IMR-90 (cell line): Measurements from ENCODE around the gene DYSF. TPM values are rescaled to one million over a fixed set of nuclear protein-coding genes. Genes with fewer than 3 reads are reported as not detected.

Experiments used
- ATAC-seq: fragments of 200-7000 bp; cut with Tn5 transposase; 2 replicates; pipeline ENCODE4 v1.9.1; 2020; ENCODE audit warnings: low read depth, mild to moderate bottlenecking, moderate library complexity
- BruUV-seq: library from RNA; stranded (reverse); fragments of 400-500 nt; replicated peaks from 2 replicates; lab custom pipeline; 2021; lab: Mats Ljungman, UMichigan
- CTCF ChIA-PET: fragments of 300-600 bp; formaldehyde crosslinking; extraction: SDS; loops from one replicate; lab custom pipeline; 2021; ENCODE audit warnings: antibody characterized with exemption; lab: Yijun Ruan, JAX
- POLR2A ChIA-PET: fragments of 300-600 bp; sonication (Branson Sonifier 250); formaldehyde crosslinking; loops from one replicate; lab custom pipeline; 2022; ENCODE audit warnings: antibody characterized with exemption; ENCODE audit not compliant: unreplicated experiment; lab: Charles Lee
- DNase-seq: peaks from one replicate; pipeline ENCODE4 v3.0.0; 2013
- H2AFZ ChIP-seq: replicated peaks from 2 replicates; pipeline ENCODE3; 2013; ENCODE audit warnings: low read length, mild to moderate bottlenecking; ENCODE audit not compliant: poor library complexity
- H2AK5ac ChIP-seq: 2 replicates; pipeline ENCODE4 v1.6.1; 2013; ENCODE audit warnings: low read depth, low read length, inconsistent platforms
- H2AK9ac ChIP-seq: replicated peaks from 2 replicates; pipeline ENCODE3; 2013; ENCODE audit warnings: mild to moderate bottlenecking, low read depth, low read length, moderate library complexity; ENCODE audit not compliant: poor library complexity
- H2BK120ac ChIP-seq: 2 replicates; pipeline ENCODE4 v1.6.1; 2013; ENCODE audit warnings: low read depth, low read length, inconsistent platforms
- H2BK15ac ChIP-seq: 3 replicates; pipeline ENCODE4 v1.6.1; 2013; ENCODE audit warnings: low read depth, low read length, inconsistent platforms
- H2BK20ac ChIP-seq: 2 replicates; pipeline ENCODE4 v1.6.1; 2013; ENCODE audit warnings: low read depth, mild to moderate bottlenecking, inconsistent platforms, low read length, moderate library complexity
- H2BK5ac ChIP-seq: 2 replicates; pipeline ENCODE4 v1.6.1; 2013; ENCODE audit warnings: mild to moderate bottlenecking, low read depth, low read length, inconsistent platforms; ENCODE audit not compliant: poor library complexity, severe bottlenecking
- H3K14ac ChIP-seq: replicated peaks from 2 replicates; pipeline ENCODE4 v1.6.1; 2013; ENCODE audit warnings: low read depth, low read length, inconsistent platforms
- H3K18ac ChIP-seq: 2 replicates; pipeline ENCODE4 v1.6.1; 2013; ENCODE audit warnings: low read depth, low read length, control low read depth
- H3K23ac ChIP-seq: 2 replicates; pipeline ENCODE4 v1.6.1; 2013; ENCODE audit warnings: low read depth, low read length, inconsistent platforms
- H3K27ac ChIP-seq: 2 replicates; pipeline ENCODE4 v1.5.1; 2013; ENCODE audit warnings: mild to moderate bottlenecking, control low read depth, low read length; ENCODE audit not compliant: insufficient read depth
- H3K27me3 ChIP-seq: 2 replicates; pipeline ENCODE4 v1.6.1; 2013; ENCODE audit warnings: low read length; ENCODE audit not compliant: control insufficient read depth, insufficient read depth
- H3K36me3 ChIP-seq: 2 replicates; pipeline ENCODE4 v1.6.1; 2013; ENCODE audit warnings: low read length, mixed read lengths; ENCODE audit not compliant: control insufficient read depth, insufficient read depth
- H3K4ac ChIP-seq: 2 replicates; pipeline ENCODE4 v1.6.1; 2013; ENCODE audit warnings: low read depth, low read length, inconsistent platforms
- H3K4me1 ChIP-seq: 2 replicates; pipeline ENCODE4 v1.6.1; 2013; ENCODE audit warnings: low read length, mixed read lengths; ENCODE audit not compliant: control insufficient read depth, insufficient read depth
- H3K4me2 ChIP-seq: 2 replicates; pipeline ENCODE4 v1.6.1; 2013; ENCODE audit warnings: low read depth, mild to moderate bottlenecking, control low read depth, low read length, moderate library complexity
- H3K4me3 ChIP-seq: 2 replicates; pipeline ENCODE4 v1.5.1; 2013; ENCODE audit warnings: low read depth, mild to moderate bottlenecking, control low read depth, low read length, moderate library complexity; ENCODE audit not compliant: insufficient read depth
- H3K56ac ChIP-seq: 2 replicates; pipeline ENCODE4 v1.6.1; 2013; ENCODE audit warnings: low read length, inconsistent platforms; ENCODE audit not compliant: insufficient read depth; ENCODE audit errors: extremely low read depth
- H3K79me1 ChIP-seq, 2 experiments: 2 replicates each; pipeline ENCODE4 v1.6.1; 2013; ENCODE audit warnings: low read length in 2 of 2, inconsistent platforms in 1 of 2, low read depth in 1 of 2
- H3K9ac ChIP-seq: 2 replicates; pipeline ENCODE4 v1.6.1; 2013; ENCODE audit warnings: low read depth, low read length, control low read depth
- H3K9me1 ChIP-seq: 2 replicates; pipeline ENCODE4 v1.6.1; 2013; ENCODE audit warnings: low read length, inconsistent platforms; ENCODE audit not compliant: insufficient read depth
- H3K9me3 ChIP-seq: 2 replicates; pipeline ENCODE4 v1.6.1; 2013; ENCODE audit warnings: low read length; ENCODE audit not compliant: control insufficient read depth, insufficient read depth
- H4K20me1 ChIP-seq: 2 replicates; pipeline ENCODE4 v1.6.1; 2013; ENCODE audit warnings: low read length, inconsistent platforms; ENCODE audit not compliant: insufficient read depth
- H4K5ac ChIP-seq: 2 replicates; pipeline ENCODE4 v1.6.1; 2013; ENCODE audit warnings: mild to moderate bottlenecking, low read depth, low read length, control low read depth
- H4K8ac ChIP-seq, 2 experiments: 2 replicates each; pipeline ENCODE4 v1.6.1; 2013; ENCODE audit warnings: low read depth in 2 of 2, low read length in 2 of 2, control low read depth in 1 of 2, inconsistent platforms in 1 of 2
- H4K91ac ChIP-seq: 2 replicates; pipeline ENCODE4 v1.6.1; 2013; ENCODE audit warnings: low read depth, low read length, inconsistent platforms; ENCODE audit not compliant: insufficient read depth
- BHLHE40 ChIP-seq: fragments of 150-350 bp; IDR thresholded peaks from 2 replicates; pipeline ENCODE4 v1.6.1; 2016; ENCODE audit warnings: mild to moderate bottlenecking, low read depth, low read length
- CEBPB ChIP-seq: IDR thresholded peaks from 2 replicates; pipeline ENCODE4 v1.6.1; 2012; ENCODE audit warnings: low read depth, low read length, improper control_type of control experiment
- CHD1 ChIP-seq: IDR thresholded peaks from 2 replicates; pipeline ENCODE4 v1.6.1; 2012; ENCODE audit warnings: low read depth, low read length, improper control_type of control experiment
- FOS ChIP-seq: fragments of 150-350 bp; IDR thresholded peaks from 2 replicates; pipeline ENCODE4 v1.6.1; 2016; ENCODE audit warnings: low read depth, low read length
- MAFK ChIP-seq: IDR thresholded peaks from 2 replicates; pipeline ENCODE4 v1.6.1; 2012; ENCODE audit warnings: low read depth, low read length, improper control_type of control experiment
- MAZ ChIP-seq: IDR thresholded peaks from 2 replicates; pipeline ENCODE4 v1.6.1; 2012; ENCODE audit warnings: low read depth, mild to moderate bottlenecking, low read length, improper control_type of control experiment, moderate library complexity, borderline replicate concordance
- MXI1 ChIP-seq: IDR thresholded peaks from 2 replicates; pipeline ENCODE4 v1.6.1; 2012; ENCODE audit warnings: low read depth, mild to moderate bottlenecking, low read length, moderate library complexity, borderline replicate concordance
- POLR2A ChIP-seq: IDR thresholded peaks from 2 replicates; pipeline ENCODE4 v1.6.1; 2012; ENCODE audit warnings: mild to moderate bottlenecking, low read depth, low read length
- RAD21 ChIP-seq: IDR thresholded peaks from 2 replicates; pipeline ENCODE4 v1.6.1; 2012; ENCODE audit warnings: low read length, improper control_type of control experiment
- RCOR1 ChIP-seq: IDR thresholded peaks from 2 replicates; pipeline ENCODE4 v1.6.1; 2012; ENCODE audit warnings: mild to moderate bottlenecking, low read length, improper control_type of control experiment; ENCODE audit not compliant: insufficient replicate concordance
- RFX5 ChIP-seq: IDR thresholded peaks from 2 replicates; pipeline ENCODE4 v1.8.0; 2012; ENCODE audit warnings: low read depth, mild to moderate bottlenecking, low read length, moderate library complexity
- SMC3 ChIP-seq: fragments of 150-350 bp; IDR thresholded peaks from 2 replicates; pipeline ENCODE4 v1.6.1; 2016; ENCODE audit warnings: low read depth, mild to moderate bottlenecking, antibody characterized with exemption, low read length, moderate library complexity
- WGBS, 2 experiments: methylation state at CpG; one replicate each; pipeline versions ENCODE4 v1.1.5 to v1.1.7; 2013; ENCODE audit warnings: missing lambda C conversion rate in 2 of 2; ENCODE audit not compliant: insufficient read length in 1 of 2; ENCODE audit errors: extremely low coverage in 2 of 2; 5-methylcytosine and 5-hydroxymethylcytosine counted together
- dilution Hi-C: fragments of 300-500 bp; cut with HindIII; formaldehyde crosslinking; loops from one replicate; pipeline ENCODE4 v1.14.3; 2018; ENCODE audit warnings: low sequenced_read_pairs; ENCODE audit not compliant: unreplicated experiment
- in situ Hi-C: fragments of 300-500 bp; cut with MboI; formaldehyde crosslinking; loops from 3 replicates; pipeline ENCODE4 v1.14.3; 2019; ENCODE audit warnings: low sequenced_read_pairs, inconsistent platforms, mixed read lengths
- intact Hi-C: fragments of 100-400 bp; cut with micrococcal nuclease; formaldehyde crosslinking; loops from 2 replicates; pipeline ENCODE4 v1.10.0; 2022
- polyA plus RNA-seq, 3 experiments: library from polyadenylated mRNA; depleted of rRNA; stranded (reverse); fragments of >200 nt; gene quantifications; 2 replicates each; pipeline ENCODE4 v1.2.3, GENCODE V29; 2012; ENCODE audit warnings: low replicate concordance in 1 of 3
- total RNA-seq: library from RNA; depleted of rRNA; stranded (reverse); fragments of >200 nt; gene quantifications from 2 replicates; pipeline ENCODE4 v1.2.3, GENCODE V29; 2012
- TF ChIP-seq, protein P1 (sequence below): fragments of 150-350 bp; IDR thresholded peaks from 2 replicates; pipeline ENCODE4 v1.6.1; 2016; ENCODE audit warnings: low read depth, mild to moderate bottlenecking, low read length, moderate library complexity, borderline replicate concordance
- TF ChIP-seq, protein P2 (sequence below): fragments of 150-350 bp; IDR thresholded peaks from 2 replicates; pipeline ENCODE4 v1.6.1; 2017; ENCODE audit warnings: mild to moderate bottlenecking, antibody characterized with exemption, low read length, low read depth
- TF ChIP-seq, protein P3 (sequence below): conservative IDR thresholded peaks from 2 replicates; pipeline ENCODE4 v1.5.1; 2012; ENCODE audit warnings: mild to moderate bottlenecking, low read depth, low read length, improper control_type of control experiment

The DYSF gene
- total and polyA plus RNA-seq, 2 of the 4 experiments (the other 2 are of a cell fraction), result 0.09 to 0.18 TPM

DNA sequence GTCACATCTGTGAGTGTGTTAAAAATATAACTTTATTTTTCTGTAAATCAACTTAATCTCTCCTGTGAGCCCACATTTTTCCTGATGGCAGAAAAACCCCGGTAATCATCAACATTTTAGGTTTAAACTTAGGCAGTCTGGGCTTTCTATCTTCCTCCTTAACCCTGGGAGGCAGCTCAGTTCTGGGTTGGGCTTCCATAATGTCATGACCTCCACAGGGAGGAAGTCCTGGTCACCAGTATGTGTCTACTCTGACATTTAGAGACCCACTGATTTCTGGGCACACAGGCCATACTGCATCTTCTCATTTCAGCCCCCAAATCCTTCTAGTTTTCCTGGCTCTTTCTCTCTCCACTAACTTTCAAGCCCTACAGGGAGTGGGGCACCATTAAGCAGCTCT is 181.2 kb downstream of the DYSF start:
- WGBS, 2 experiments, result 40% methylated on average over 1 of the region's 1 CpG; no CpG with 5 or more reads in 1 of the 2 experiments
- Histone ChIP-seq H3K36me3 (no peaks in the 10 kb centered on the region), H3K9me1 (no peaks in the 10 kb centered on the region), H2BK120ac (no peak overlapping the region), H4K91ac (no peak overlapping the region), H3K4me3 (no peak overlapping the region), H2BK5ac (no peak overlapping the region), H4K20me1 (no peaks in the 10 kb centered on the region), H2BK15ac (no peak overlapping the region), H3K4ac (no peak overlapping the region), H3K27me3 (peaks cover 25% of the 10 kb centered on the region), H3K4me1 (no peaks in the 10 kb centered on the region), H3K9me3 (no peaks in the 10 kb centered on the region), H2AK9ac (no peak overlapping the region), H4K5ac (no peak overlapping the region), H3K79me1 (no peaks in the 10 kb centered on the region), H3K56ac (no peak overlapping the region), H3K18ac (no peak overlapping the region), H3K4me2 (no peak overlapping the region), H4K8ac (no peak overlapping the region), H3K27ac (no peak overlapping the region), H2BK20ac (no peak overlapping the region), H3K14ac (no peak overlapping the region), H3K9ac (no peak overlapping the region), H3K23ac (no peak overlapping the region), H2AFZ (no peak overlapping the region), H2AK5ac (no peak overlapping the region)
- BruUV-seq, result no TSS peak
- in situ Hi-C loops, result no loop called here
- DNase-seq (no peak), ATAC-seq (no peak)
- TF ChIP-seq CHD1, result no peak
- TF ChIP-seq, protein P1, sequence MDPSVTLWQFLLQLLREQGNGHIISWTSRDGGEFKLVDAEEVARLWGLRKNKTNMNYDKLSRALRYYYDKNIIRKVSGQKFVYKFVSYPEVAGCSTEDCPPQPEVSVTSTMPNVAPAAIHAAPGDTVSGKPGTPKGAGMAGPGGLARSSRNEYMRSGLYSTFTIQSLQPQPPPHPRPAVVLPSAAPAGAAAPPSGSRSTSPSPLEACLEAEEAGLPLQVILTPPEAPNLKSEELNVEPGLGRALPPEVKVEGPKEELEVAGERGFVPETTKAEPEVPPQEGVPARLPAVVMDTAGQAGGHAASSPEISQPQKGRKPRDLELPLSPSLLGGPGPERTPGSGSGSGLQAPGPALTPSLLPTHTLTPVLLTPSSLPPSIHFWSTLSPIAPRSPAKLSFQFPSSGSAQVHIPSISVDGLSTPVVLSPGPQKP, result no peak
- TF ChIP-seq CEBPB, result no peak
- no peak for TF ChIP-seq RCOR1
- TF ChIP-seq, protein P2, sequence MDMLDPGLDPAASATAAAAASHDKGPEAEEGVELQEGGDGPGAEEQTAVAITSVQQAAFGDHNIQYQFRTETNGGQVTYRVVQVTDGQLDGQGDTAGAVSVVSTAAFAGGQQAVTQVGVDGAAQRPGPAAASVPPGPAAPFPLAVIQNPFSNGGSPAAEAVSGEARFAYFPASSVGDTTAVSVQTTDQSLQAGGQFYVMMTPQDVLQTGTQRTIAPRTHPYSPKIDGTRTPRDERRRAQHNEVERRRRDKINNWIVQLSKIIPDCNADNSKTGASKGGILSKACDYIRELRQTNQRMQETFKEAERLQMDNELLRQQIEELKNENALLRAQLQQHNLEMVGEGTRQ, result no peak
- no peak for TF ChIP-seq MAZ
- TF ChIP-seq MXI1, result no peak
- no peak for TF ChIP-seq RAD21
- no peak for TF ChIP-seq FOS
- no peak for TF ChIP-seq POLR2A
- no peak for TF ChIP-seq RFX5
- no peak for TF ChIP-seq BHLHE40
- TF ChIP-seq SMC3, result no peak
- TF ChIP-seq, protein P3, sequence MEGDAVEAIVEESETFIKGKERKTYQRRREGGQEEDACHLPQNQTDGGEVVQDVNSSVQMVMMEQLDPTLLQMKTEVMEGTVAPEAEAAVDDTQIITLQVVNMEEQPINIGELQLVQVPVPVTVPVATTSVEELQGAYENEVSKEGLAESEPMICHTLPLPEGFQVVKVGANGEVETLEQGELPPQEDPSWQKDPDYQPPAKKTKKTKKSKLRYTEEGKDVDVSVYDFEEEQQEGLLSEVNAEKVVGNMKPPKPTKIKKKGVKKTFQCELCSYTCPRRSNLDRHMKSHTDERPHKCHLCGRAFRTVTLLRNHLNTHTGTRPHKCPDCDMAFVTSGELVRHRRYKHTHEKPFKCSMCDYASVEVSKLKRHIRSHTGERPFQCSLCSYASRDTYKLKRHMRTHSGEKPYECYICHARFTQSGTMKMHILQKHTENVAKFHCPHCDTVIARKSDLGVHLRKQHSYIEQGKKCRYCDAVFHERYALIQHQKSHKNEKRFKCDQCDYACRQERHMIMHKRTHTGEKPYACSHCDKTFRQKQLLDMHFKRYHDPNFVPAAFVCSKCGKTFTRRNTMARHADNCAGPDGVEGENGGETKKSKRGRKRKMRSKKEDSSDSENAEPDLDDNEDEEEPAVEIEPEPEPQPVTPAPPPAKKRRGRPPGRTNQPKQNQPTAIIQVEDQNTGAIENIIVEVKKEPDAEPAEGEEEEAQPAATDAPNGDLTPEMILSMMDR, result no peak
- TF ChIP-seq MAFK, result no peak
- dilution Hi-C loops, result no loop called here
- intact Hi-C loops, result no loop called here
- ChIA-PET POLR2A (no interaction called here), CTCF (interaction anchor here (0.6 kb wide), 1 partner anchor 39 kb away, joined by 3 read pairs; no protein-coding TSS in a partner anchor)
